Kidney (tissue), 14 donors: ENCODE data around the gene NCF2. TPM values are rescaled to one million over a fixed set of nuclear protein-coding genes. Genes with fewer than 3 reads are reported as not detected.

Source experiments
- DNase-seq, 5 donors: peaks; one replicate each; pipeline ENCODE4 v3.0.0-alpha.2; 2013 to 2020
- FAIRE-seq: peaks from 2 replicates; lab custom pipeline; 2012; peaks lifted over from hg19 to GRCh38; lab: Jason Lieb, UNC
- H3K27ac ChIP-seq, 2 donors: one replicate each; pipeline ENCODE4 v1.7.0; 2013; ENCODE audit warnings: low read depth in 2 of 2, low read length in 2 of 2, inconsistent platforms in 1 of 2
- H3K27me3 ChIP-seq: one replicate; pipeline ENCODE4 v1.7.1; 2013; ENCODE audit warnings: low read length, inconsistent platforms; ENCODE audit not compliant: control insufficient read depth, insufficient read depth
- H3K36me3 ChIP-seq, 3 donors: one replicate each; pipeline versions ENCODE4 v1.7.0 to v1.7.1; 2013; ENCODE audit warnings: low read length in 3 of 3, control low read depth in 1 of 3, inconsistent platforms in 1 of 3; ENCODE audit not compliant: insufficient read depth in 3 of 3, control insufficient read depth in 2 of 3
- H3K4me1 ChIP-seq, 3 donors: one replicate each; pipeline versions ENCODE4 v1.7.0 to v1.7.1; 2013; ENCODE audit warnings: low read length in 3 of 3, inconsistent platforms in 1 of 3, low read depth in 1 of 3; ENCODE audit not compliant: control insufficient read depth in 2 of 3, insufficient read depth in 2 of 3
- H3K4me3 ChIP-seq, 3 donors: one replicate each; pipeline versions ENCODE4 v1.7.0 to v1.8.1; 2013; ENCODE audit warnings: low read length in 3 of 3, control low read depth in 1 of 3, inconsistent platforms in 1 of 3
- H3K9ac ChIP-seq, 3 donors: one replicate each; pipeline versions ENCODE4 v1.7.0 to v1.7.1; 2013; ENCODE audit warnings: low read length in 3 of 3, control low read depth in 1 of 3, inconsistent platforms in 1 of 3
- H3K9me3 ChIP-seq, 3 donors: one replicate each; pipeline versions ENCODE4 v1.7.0 to v1.7.1; 2013; ENCODE audit warnings: low read length in 3 of 3, control low read depth in 1 of 3, inconsistent platforms in 1 of 3; ENCODE audit not compliant: control insufficient read depth in 2 of 3, insufficient read depth in 1 of 3
- intact Hi-C: fragments of 100-400 bp; cut with DNase I; formaldehyde crosslinking; loops from one replicate; pipeline ENCODE4 v1.11.1; 2022
- polyA plus RNA-seq: library from polyadenylated mRNA; stranded (reverse); fragments of 350-450 nt; fragmentation: Illumina TruSeq; extraction: RNeasy Lipid Tissue Mini Kit (QIAGEN cat#74804); gene quantifications from one replicate; pipeline ENCODE4 v1.2.3, GENCODE V29; 2014; ENCODE audit warnings: low read depth, low replicate concordance; ENCODE audit not compliant: insufficient read depth
- total RNA-seq: library from RNA; stranded (reverse); fragmentation: NEBNext Ultra II Directional; extraction: Animal tissue kit (Norgen Biotek cat#: 25700); gene quantifications from one replicate; pipeline ENCODE4 v1.2.1, GENCODE V29; 2021
- TF ChIP-seq, protein P1 (sequence below): IDR thresholded peaks from 3 replicates; pipeline ENCODE4 v1.5.1; 2012; ENCODE audit warnings: mild to moderate bottlenecking, moderate library complexity, borderline replicate concordance; ENCODE audit not compliant: insufficient read depth; ENCODE audit errors: extremely low read depth
- donor health status: control.
- donor health status: control.
- donor health status: control.
- donor health status: control.
- donor health status: control.
- donor health status: DM: yes; HTN: yes; CAD: no.
- donor health status: Normal renal cell carcinoma (clear cell type).

The NCF2 gene
- total and polyA plus RNA-seq, 2 donors from 2014 or later, result 2.5 to 16.7 TPM

DNA sequence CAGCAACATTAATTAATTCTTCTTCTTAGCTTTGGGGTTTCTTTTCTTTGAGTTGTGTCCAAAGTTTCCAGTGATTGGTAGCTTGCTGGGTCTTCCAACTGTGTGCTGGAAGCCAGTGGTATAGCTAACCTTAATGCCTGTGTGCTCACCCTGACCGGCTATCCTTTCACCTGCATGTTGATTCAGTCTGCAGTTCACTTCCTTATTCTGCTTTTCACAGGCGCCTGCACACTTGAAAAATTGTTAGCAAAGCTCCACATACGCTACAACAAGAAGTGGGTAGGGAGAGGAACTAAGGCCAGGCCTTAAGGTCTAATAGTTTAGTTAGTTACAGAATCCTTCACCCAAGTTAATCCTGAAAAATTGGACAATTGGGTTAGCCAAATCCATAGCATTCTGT, 35.7 kb downstream of the NCF2 start:
- H3K9me3 ChIP-seq, result no peaks in the 10 kb centered on the region
- no peak overlapping the region for H3K27ac ChIP-seq
- TF ChIP-seq, protein P1, sequence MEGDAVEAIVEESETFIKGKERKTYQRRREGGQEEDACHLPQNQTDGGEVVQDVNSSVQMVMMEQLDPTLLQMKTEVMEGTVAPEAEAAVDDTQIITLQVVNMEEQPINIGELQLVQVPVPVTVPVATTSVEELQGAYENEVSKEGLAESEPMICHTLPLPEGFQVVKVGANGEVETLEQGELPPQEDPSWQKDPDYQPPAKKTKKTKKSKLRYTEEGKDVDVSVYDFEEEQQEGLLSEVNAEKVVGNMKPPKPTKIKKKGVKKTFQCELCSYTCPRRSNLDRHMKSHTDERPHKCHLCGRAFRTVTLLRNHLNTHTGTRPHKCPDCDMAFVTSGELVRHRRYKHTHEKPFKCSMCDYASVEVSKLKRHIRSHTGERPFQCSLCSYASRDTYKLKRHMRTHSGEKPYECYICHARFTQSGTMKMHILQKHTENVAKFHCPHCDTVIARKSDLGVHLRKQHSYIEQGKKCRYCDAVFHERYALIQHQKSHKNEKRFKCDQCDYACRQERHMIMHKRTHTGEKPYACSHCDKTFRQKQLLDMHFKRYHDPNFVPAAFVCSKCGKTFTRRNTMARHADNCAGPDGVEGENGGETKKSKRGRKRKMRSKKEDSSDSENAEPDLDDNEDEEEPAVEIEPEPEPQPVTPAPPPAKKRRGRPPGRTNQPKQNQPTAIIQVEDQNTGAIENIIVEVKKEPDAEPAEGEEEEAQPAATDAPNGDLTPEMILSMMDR, result no peak
- intact Hi-C loops, result no loop called here
- H3K4me1 ChIP-seq, result no peaks in the 10 kb centered on the region
- FAIRE-seq (no peak), DNase-seq (no peak)
- no peaks in the 10 kb centered on the region for H3K27me3 ChIP-seq
- H3K36me3 ChIP-seq, result peaks cover 7 to 35% (median 16%) of the 10 kb centered on the region in 3 donors
- H3K9ac ChIP-seq, result no peak overlapping the region
- no peak overlapping the region for H3K4me3 ChIP-seq

GRCh38 chr1:183553764-183554163, 36.5 kb downstream of the NCF2 start:
- intact Hi-C loops, result no loop called here
- Histone ChIP-seq H3K27ac (no peak overlapping the region), H3K36me3 (peaks cover 8 to 42% (median 16%) of the 10 kb centered on the region in 3 donors), H3K27me3 (no peaks in the 10 kb centered on the region), H3K4me1 (no peaks in the 10 kb centered on the region), H3K9me3 (no peaks in the 10 kb centered on the region), H3K4me3 (no peak overlapping the region), H3K9ac (no peak overlapping the region)
- TF ChIP-seq, protein P1, result no peak
- DNase-seq (no peak), FAIRE-seq (no peak)

DNA sequence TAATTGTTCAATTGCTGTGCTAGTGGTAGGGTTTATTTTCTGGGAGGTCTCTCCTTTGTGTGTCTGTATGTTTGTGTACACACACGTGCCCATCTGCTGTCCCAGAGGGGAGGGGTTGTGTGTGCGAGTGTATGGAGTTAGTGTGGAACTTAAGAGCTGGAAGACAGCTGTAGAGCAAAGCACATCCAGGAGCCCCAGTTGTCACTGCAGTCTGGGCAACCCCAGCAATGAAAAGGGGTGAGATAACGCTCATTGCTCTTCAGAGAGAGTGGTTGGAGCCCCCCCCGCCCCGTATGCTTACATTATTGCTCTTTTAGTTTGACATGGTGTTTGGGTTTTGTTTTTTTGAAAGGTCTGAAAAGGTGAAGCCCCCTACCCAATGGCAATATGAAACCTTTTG, 36.9 kb downstream of the NCF2 start:
- no peaks in the 10 kb centered on the region for H3K4me1 ChIP-seq
- H3K27me3 ChIP-seq, result no peaks in the 10 kb centered on the region
- intact Hi-C loops, result no loop called here
- H3K4me3 ChIP-seq, result no peak overlapping the region
- no peak overlapping the region for H3K9ac ChIP-seq
- no peak for DNase-seq
- no peaks in the 10 kb centered on the region for H3K9me3 ChIP-seq
- no peak for FAIRE-seq
- TF ChIP-seq, protein P1, result no peak
- no peak overlapping the region for H3K27ac ChIP-seq
- H3K36me3 ChIP-seq, result peaks cover 8 to 42% (median 16%) of the 10 kb centered on the region in 3 donors

GRCh38 chr1:183552891-183553290, 37.4 kb downstream of the NCF2 start:
- Histone ChIP-seq H3K4me1 (no peaks in the 10 kb centered on the region), H3K9me3 (no peaks in the 10 kb centered on the region), H3K9ac (no peak overlapping the region), H3K27me3 (no peaks in the 10 kb centered on the region), H3K4me3 (no peak overlapping the region), H3K36me3 (peaks cover 8 to 42% (median 16%) of the 10 kb centered on the region in 3 donors), H3K27ac (no peak overlapping the region)
- FAIRE-seq, result no peak
- intact Hi-C loops, result no loop called here
- TF ChIP-seq, protein P1, result no peak
- no peak for DNase-seq
